IMR-90 (cell line): ENCODE results near the gene TNFRSF21. TPM values are rescaled to one million over a fixed set of nuclear protein-coding genes. Genes with fewer than 3 reads are reported as not detected.

Experiments
- ATAC-seq: fragments of 200-7000 bp; cut with Tn5 transposase; 2 replicates; pipeline ENCODE4 v1.9.1; 2020; ENCODE audit warnings: low read depth, mild to moderate bottlenecking, moderate library complexity
- BruUV-seq: library from RNA; stranded (reverse); fragments of 400-500 nt; replicated peaks from 2 replicates; lab custom pipeline; 2021; lab: Mats Ljungman, UMichigan
- CTCF ChIA-PET: fragments of 300-600 bp; formaldehyde crosslinking; extraction: SDS; loops from one replicate; lab custom pipeline; 2021; ENCODE audit warnings: antibody characterized with exemption; lab: Yijun Ruan, JAX
- POLR2A ChIA-PET: fragments of 300-600 bp; sonication (Branson Sonifier 250); formaldehyde crosslinking; loops from one replicate; lab custom pipeline; 2022; ENCODE audit warnings: antibody characterized with exemption; ENCODE audit not compliant: unreplicated experiment; lab: Charles Lee
- DNase-seq: peaks from one replicate; pipeline ENCODE4 v3.0.0; 2013
- H2AFZ ChIP-seq: replicated peaks from 2 replicates; pipeline ENCODE3; 2013; ENCODE audit warnings: low read length, mild to moderate bottlenecking; ENCODE audit not compliant: poor library complexity
- H2AK5ac ChIP-seq: 2 replicates; pipeline ENCODE4 v1.6.1; 2013; ENCODE audit warnings: low read depth, low read length, inconsistent platforms
- H2AK9ac ChIP-seq: replicated peaks from 2 replicates; pipeline ENCODE3; 2013; ENCODE audit warnings: mild to moderate bottlenecking, low read depth, low read length, moderate library complexity; ENCODE audit not compliant: poor library complexity
- H2BK120ac ChIP-seq: 2 replicates; pipeline ENCODE4 v1.6.1; 2013; ENCODE audit warnings: low read depth, low read length, inconsistent platforms
- H2BK15ac ChIP-seq: 3 replicates; pipeline ENCODE4 v1.6.1; 2013; ENCODE audit warnings: low read depth, low read length, inconsistent platforms
- H2BK20ac ChIP-seq: 2 replicates; pipeline ENCODE4 v1.6.1; 2013; ENCODE audit warnings: low read depth, mild to moderate bottlenecking, inconsistent platforms, low read length, moderate library complexity
- H2BK5ac ChIP-seq: 2 replicates; pipeline ENCODE4 v1.6.1; 2013; ENCODE audit warnings: mild to moderate bottlenecking, low read depth, low read length, inconsistent platforms; ENCODE audit not compliant: poor library complexity, severe bottlenecking
- H3K14ac ChIP-seq: replicated peaks from 2 replicates; pipeline ENCODE4 v1.6.1; 2013; ENCODE audit warnings: low read depth, low read length, inconsistent platforms
- H3K18ac ChIP-seq: 2 replicates; pipeline ENCODE4 v1.6.1; 2013; ENCODE audit warnings: low read depth, low read length, control low read depth
- H3K23ac ChIP-seq: 2 replicates; pipeline ENCODE4 v1.6.1; 2013; ENCODE audit warnings: low read depth, low read length, inconsistent platforms
- H3K27ac ChIP-seq: 2 replicates; pipeline ENCODE4 v1.5.1; 2013; ENCODE audit warnings: mild to moderate bottlenecking, control low read depth, low read length; ENCODE audit not compliant: insufficient read depth
- H3K27me3 ChIP-seq: 2 replicates; pipeline ENCODE4 v1.6.1; 2013; ENCODE audit warnings: low read length; ENCODE audit not compliant: control insufficient read depth, insufficient read depth
- H3K36me3 ChIP-seq: 2 replicates; pipeline ENCODE4 v1.6.1; 2013; ENCODE audit warnings: low read length, mixed read lengths; ENCODE audit not compliant: control insufficient read depth, insufficient read depth
- H3K4ac ChIP-seq: 2 replicates; pipeline ENCODE4 v1.6.1; 2013; ENCODE audit warnings: low read depth, low read length, inconsistent platforms
- H3K4me1 ChIP-seq: 2 replicates; pipeline ENCODE4 v1.6.1; 2013; ENCODE audit warnings: low read length, mixed read lengths; ENCODE audit not compliant: control insufficient read depth, insufficient read depth
- H3K4me2 ChIP-seq: 2 replicates; pipeline ENCODE4 v1.6.1; 2013; ENCODE audit warnings: low read depth, mild to moderate bottlenecking, control low read depth, low read length, moderate library complexity
- H3K4me3 ChIP-seq: 2 replicates; pipeline ENCODE4 v1.5.1; 2013; ENCODE audit warnings: low read depth, mild to moderate bottlenecking, control low read depth, low read length, moderate library complexity; ENCODE audit not compliant: insufficient read depth
- H3K56ac ChIP-seq: 2 replicates; pipeline ENCODE4 v1.6.1; 2013; ENCODE audit warnings: low read length, inconsistent platforms; ENCODE audit not compliant: insufficient read depth; ENCODE audit errors: extremely low read depth
- H3K79me1 ChIP-seq, 2 experiments: 2 replicates each; pipeline ENCODE4 v1.6.1; 2013; ENCODE audit warnings: low read length in 2 of 2, inconsistent platforms in 1 of 2, low read depth in 1 of 2
- H3K9ac ChIP-seq: 2 replicates; pipeline ENCODE4 v1.6.1; 2013; ENCODE audit warnings: low read depth, low read length, control low read depth
- H3K9me1 ChIP-seq: 2 replicates; pipeline ENCODE4 v1.6.1; 2013; ENCODE audit warnings: low read length, inconsistent platforms; ENCODE audit not compliant: insufficient read depth
- H3K9me3 ChIP-seq: 2 replicates; pipeline ENCODE4 v1.6.1; 2013; ENCODE audit warnings: low read length; ENCODE audit not compliant: control insufficient read depth, insufficient read depth
- H4K20me1 ChIP-seq: 2 replicates; pipeline ENCODE4 v1.6.1; 2013; ENCODE audit warnings: low read length, inconsistent platforms; ENCODE audit not compliant: insufficient read depth
- H4K5ac ChIP-seq: 2 replicates; pipeline ENCODE4 v1.6.1; 2013; ENCODE audit warnings: mild to moderate bottlenecking, low read depth, low read length, control low read depth
- H4K8ac ChIP-seq, 2 experiments: 2 replicates each; pipeline ENCODE4 v1.6.1; 2013; ENCODE audit warnings: low read depth in 2 of 2, low read length in 2 of 2, control low read depth in 1 of 2, inconsistent platforms in 1 of 2
- H4K91ac ChIP-seq: 2 replicates; pipeline ENCODE4 v1.6.1; 2013; ENCODE audit warnings: low read depth, low read length, inconsistent platforms; ENCODE audit not compliant: insufficient read depth
- CHD1 ChIP-seq: IDR thresholded peaks from 2 replicates; pipeline ENCODE4 v1.6.1; 2012; ENCODE audit warnings: low read depth, low read length, improper control_type of control experiment
- MAFK ChIP-seq: IDR thresholded peaks from 2 replicates; pipeline ENCODE4 v1.6.1; 2012; ENCODE audit warnings: low read depth, low read length, improper control_type of control experiment
- POLR2A ChIP-seq: IDR thresholded peaks from 2 replicates; pipeline ENCODE4 v1.6.1; 2012; ENCODE audit warnings: mild to moderate bottlenecking, low read depth, low read length
- RAD21 ChIP-seq: IDR thresholded peaks from 2 replicates; pipeline ENCODE4 v1.6.1; 2012; ENCODE audit warnings: low read length, improper control_type of control experiment
- RFX5 ChIP-seq: IDR thresholded peaks from 2 replicates; pipeline ENCODE4 v1.8.0; 2012; ENCODE audit warnings: low read depth, mild to moderate bottlenecking, low read length, moderate library complexity
- WGBS, 2 experiments: methylation state at CpG; one replicate each; pipeline versions ENCODE4 v1.1.5 to v1.1.7; 2013; ENCODE audit warnings: missing lambda C conversion rate in 2 of 2; ENCODE audit not compliant: insufficient read length in 1 of 2; ENCODE audit errors: extremely low coverage in 2 of 2; 5-methylcytosine and 5-hydroxymethylcytosine counted together
- dilution Hi-C: fragments of 300-500 bp; cut with HindIII; formaldehyde crosslinking; loops from one replicate; pipeline ENCODE4 v1.14.3; 2018; ENCODE audit warnings: low sequenced_read_pairs; ENCODE audit not compliant: unreplicated experiment
- in situ Hi-C: fragments of 300-500 bp; cut with MboI; formaldehyde crosslinking; loops from 3 replicates; pipeline ENCODE4 v1.14.3; 2019; ENCODE audit warnings: low sequenced_read_pairs, inconsistent platforms, mixed read lengths
- intact Hi-C: fragments of 100-400 bp; cut with micrococcal nuclease; formaldehyde crosslinking; loops from 2 replicates; pipeline ENCODE4 v1.10.0; 2022
- polyA plus RNA-seq, 3 experiments: library from polyadenylated mRNA; depleted of rRNA; stranded (reverse); fragments of >200 nt; gene quantifications; 2 replicates each; pipeline ENCODE4 v1.2.3, GENCODE V29; 2012; ENCODE audit warnings: low replicate concordance in 1 of 3
- total RNA-seq: library from RNA; depleted of rRNA; stranded (reverse); fragments of >200 nt; gene quantifications from 2 replicates; pipeline ENCODE4 v1.2.3, GENCODE V29; 2012
- TF ChIP-seq, protein P1 (sequence below): fragments of 150-350 bp; IDR thresholded peaks from 2 replicates; pipeline ENCODE4 v1.6.1; 2017; ENCODE audit warnings: mild to moderate bottlenecking, antibody characterized with exemption, low read length, low read depth

The TNFRSF21 gene
- total and polyA plus RNA-seq, 2 of the 4 experiments (the other 2 are of a cell fraction): 2.9 to 6.9 TPM

DNA sequence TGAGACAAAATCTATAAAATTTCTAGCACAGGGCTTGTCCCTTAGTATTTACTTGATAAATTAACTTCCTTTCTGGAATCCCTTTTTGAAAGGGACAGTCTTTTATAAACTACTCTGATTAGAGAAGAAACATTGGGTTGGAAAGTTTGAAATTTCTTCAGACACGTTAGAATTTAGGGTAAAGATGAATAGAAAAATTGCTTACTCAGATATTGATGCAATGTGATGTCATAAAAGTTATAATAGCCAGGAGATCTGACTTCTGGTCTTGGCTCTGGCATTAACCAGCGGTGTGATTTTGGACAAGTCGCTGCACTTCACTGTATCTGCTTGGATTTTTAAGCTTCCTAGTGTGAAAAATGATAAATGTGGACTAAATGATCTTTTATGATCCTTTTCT, 9.7 kb upstream of the TNFRSF21 start:
- no peak overlapping the region for H2AFZ ChIP-seq
- TF ChIP-seq RAD21: no peak
- TF ChIP-seq, protein P1, sequence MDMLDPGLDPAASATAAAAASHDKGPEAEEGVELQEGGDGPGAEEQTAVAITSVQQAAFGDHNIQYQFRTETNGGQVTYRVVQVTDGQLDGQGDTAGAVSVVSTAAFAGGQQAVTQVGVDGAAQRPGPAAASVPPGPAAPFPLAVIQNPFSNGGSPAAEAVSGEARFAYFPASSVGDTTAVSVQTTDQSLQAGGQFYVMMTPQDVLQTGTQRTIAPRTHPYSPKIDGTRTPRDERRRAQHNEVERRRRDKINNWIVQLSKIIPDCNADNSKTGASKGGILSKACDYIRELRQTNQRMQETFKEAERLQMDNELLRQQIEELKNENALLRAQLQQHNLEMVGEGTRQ: no peak
- no peak for TF ChIP-seq POLR2A
- no peak for TF ChIP-seq RFX5
- 0 out of 2 replicates have a peak, but pooled peaks have one; percentile 20 for TF ChIP-seq MAFK
- no peak for TF ChIP-seq CHD1
- BruUV-seq: no TSS peak
- H3K14ac ChIP-seq: no peak overlapping the region
- H3K18ac ChIP-seq: no peak overlapping the region
- H3K4me3 ChIP-seq: no peak overlapping the region
- POLR2A ChIA-PET: no interaction called here
- H2BK20ac ChIP-seq: no peak overlapping the region
- no peak overlapping the region for H2BK15ac ChIP-seq
- H3K56ac ChIP-seq: no peak overlapping the region
- no peak overlapping the region for H3K23ac ChIP-seq
- 30% methylated on average over 2 of the region's 3 CpGs; no CpG with 5 or more reads in 1 of the 2 experiments for WGBS, 2 experiments
- H3K79me1 ChIP-seq: no peaks in the 10 kb centered on the region
- no peak overlapping the region for H3K4ac ChIP-seq
- dilution Hi-C loops: no loop called here
- no peaks in the 10 kb centered on the region for H4K20me1 ChIP-seq
- H3K9me3 ChIP-seq: no peaks in the 10 kb centered on the region
- DNase-seq (no peak), ATAC-seq (no peak)
- H2AK5ac ChIP-seq: no peak overlapping the region
- H4K91ac ChIP-seq: no peak overlapping the region
- no peaks in the 10 kb centered on the region for H3K36me3 ChIP-seq
- no peak overlapping the region for H4K8ac ChIP-seq
- in situ Hi-C loops: loop anchor here (25.0 kb wide), 1 partner anchor 482 kb away; no protein-coding TSS in a partner anchor
- H3K9me1 ChIP-seq: no peaks in the 10 kb centered on the region
- no peak overlapping the region for H3K9ac ChIP-seq
- CTCF ChIA-PET: interaction anchor here (1.8 kb wide), 1 partner anchor 10 kb away, joined by 4 read pairs; the partner anchor contains the start of gene TNFRSF21
- no peak overlapping the region for H2AK9ac ChIP-seq
- H4K5ac ChIP-seq: no peak overlapping the region
- H3K4me2 ChIP-seq: no peak overlapping the region
- intact Hi-C loops: no loop called here
- H2BK5ac ChIP-seq: no peak overlapping the region
- peaks cover 2% of the 10 kb centered on the region; the same call in 1 of the 2 replicates for H3K27me3 ChIP-seq
- H2BK120ac ChIP-seq: no peak overlapping the region
- no peak overlapping the region for H3K27ac ChIP-seq
- no peaks in the 10 kb centered on the region for H3K4me1 ChIP-seq
